ENCODE measurements around the gene MBOAT2.

The MBOAT2 gene

DNA sequence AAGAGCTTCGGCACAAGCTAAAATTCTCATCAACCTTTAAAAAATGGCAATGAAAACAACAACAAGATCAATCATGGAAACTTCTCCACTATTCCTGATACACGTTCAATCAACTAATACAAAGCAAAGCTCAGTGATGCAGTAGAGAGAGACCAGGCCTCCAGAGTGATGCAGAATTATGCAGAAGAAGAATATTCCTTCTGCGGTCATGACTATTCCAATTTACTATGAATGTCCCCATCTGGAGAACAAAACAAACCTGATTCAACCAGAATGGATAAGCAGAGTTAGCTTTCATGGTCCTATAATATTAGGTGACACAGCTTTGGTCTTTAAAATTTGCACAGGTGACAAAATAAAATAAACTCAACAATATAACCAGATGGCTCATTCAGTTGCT, 12.5 kb upstream of the MBOAT2 start:
- no peak for DNase-seq

DNA sequence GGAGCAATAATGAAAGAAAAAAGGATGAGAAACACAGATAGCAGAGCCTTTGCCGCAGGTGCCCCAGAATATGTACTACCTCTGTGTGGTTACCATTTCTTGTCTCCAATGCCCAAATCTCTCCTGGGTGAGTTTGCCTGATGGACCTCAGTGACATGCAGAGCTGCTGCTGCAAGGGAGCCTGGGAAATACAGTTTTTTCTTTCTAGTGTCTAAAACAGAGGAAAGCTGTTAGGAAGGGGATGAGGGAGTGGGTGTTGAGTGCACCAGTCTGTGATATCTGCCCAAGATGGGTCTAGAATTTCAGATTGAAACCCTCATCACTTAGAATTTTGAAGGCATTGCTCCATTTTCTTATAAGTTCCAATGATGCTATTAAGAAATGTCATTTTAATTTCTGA, 9.9 kb upstream of the MBOAT2 start:
- DNase-seq, result no peak

DNA sequence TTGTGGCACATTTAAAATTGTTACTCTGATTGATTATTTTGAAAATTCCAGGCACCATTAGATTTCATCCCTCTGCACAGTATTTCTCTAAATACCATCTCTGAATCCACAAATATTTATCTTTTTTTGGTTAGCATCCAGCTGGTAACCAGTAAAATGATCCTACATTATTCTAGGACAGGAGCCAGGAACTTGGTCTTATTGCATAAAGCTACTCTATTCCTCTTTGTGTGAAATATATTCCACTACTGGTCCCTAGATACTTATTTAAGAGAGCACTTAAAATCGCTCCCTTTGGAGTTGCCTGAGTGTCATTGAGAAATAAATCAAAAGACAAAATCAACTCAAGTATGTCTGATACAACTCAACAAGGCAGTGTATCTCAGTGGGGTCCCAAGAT, 7.4 kb upstream of the MBOAT2 start:
- no peak for DNase-seq

DNA sequence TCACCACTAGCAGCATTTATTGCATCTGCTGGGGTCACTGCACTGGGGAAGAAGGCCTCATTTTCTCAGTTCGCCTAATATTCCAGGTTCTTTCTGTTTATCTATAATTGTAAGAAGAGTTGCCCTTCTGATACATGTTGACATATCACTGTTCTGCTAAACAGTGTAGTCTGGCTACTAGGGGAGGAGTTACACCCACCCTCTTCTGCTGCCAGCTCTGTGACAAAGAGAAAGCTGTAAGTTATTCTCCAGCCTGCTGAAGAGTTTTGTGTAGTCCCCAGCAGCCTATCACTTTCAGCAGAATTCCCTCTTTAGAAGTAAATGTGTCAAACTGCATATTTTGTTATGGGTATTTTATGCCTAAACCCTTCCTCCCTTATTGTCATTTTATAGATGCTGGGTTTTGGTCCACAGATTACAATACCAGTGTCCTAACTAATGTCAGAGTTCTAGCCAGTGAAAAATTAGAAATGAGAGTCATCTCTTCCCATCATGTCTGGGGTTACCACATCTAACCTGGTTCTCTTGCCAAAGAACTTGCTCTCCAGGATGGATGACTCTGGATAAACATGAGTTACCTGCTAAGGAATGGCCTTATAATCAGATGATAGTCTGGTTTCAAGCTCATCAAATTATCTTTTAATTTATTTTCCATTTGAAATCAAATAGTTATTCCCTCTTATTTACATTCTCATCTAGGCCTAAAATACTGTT, 5.6 kb upstream of the MBOAT2 start:
- no peak for DNase-seq

DNA sequence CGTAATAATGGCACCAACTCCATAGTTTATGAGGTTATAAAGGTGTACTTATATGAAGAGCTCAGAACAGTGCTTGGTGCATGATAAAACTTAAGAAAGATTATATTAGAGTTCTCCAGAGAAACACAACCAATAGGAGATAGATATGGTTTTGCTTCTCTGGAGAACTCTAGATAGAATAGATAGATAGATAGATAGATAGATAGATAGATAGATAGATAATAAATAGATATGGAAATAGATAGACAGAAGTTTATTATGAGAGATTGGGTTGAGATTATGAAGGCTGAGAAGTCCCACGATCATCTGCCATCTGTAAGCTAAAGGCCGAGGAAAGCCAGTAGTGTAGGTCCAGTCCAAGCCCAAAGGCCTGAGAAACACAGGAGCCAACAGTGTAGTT, 2.9 kb upstream of the MBOAT2 start:
- DNase-seq, result no peak

DNA sequence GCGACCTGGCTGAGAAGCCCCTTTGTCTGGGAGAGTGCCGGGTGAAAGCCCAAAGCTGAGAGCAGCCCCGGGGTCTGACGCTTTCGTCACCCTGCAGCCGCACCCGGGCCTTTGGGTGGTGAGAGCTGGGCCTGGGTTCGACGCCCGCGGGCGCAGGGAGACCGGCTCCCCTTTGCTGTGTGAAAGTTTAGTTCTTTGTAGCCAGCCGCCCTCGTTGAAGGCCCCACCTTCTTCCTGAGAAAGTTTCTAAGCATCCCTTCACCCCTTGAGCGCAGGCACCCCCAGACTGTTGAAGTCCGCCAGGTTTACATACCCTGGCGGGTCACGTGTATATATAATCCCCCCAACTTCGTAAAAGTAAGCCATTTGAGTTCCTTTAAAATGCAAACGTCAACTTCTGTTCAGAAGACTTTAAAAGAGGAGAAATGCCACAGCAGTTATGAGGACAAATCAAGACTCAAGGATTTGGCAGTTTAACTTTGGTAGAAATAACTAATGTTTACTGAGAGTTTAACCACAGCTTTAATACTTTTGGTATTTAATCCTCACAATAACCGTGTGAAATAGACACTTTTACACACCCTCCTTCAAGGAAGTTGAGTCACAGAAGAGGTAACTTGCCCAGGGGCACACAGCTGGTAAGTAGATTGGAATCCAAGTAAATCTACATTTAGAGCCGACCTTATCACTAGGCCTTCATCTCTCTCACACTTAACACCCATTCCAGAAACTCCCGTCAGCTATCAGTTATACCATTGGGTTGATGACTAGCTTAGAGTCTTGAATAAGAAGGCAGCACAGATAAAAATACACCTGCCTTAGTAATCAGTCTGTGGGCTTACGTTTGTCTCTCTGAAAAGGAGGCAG, 1.1 kb upstream of the MBOAT2 start:
- DNase-seq, result no peak

DNA sequence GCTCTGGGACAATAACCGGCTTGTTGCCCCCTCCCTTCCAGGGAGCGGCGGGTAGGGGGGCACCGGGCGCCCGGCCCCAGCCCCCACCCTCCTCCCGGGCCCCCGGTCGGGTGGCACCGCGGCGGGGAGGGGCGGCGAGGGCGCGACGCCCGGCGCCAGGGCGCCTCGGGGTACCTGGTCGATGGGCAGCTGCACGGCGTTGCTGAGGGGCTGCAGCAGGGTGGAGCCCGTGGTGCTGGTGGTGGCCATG, 193 bp downstream of the MBOAT2 start:
- no peak for DNase-seq

DNA sequence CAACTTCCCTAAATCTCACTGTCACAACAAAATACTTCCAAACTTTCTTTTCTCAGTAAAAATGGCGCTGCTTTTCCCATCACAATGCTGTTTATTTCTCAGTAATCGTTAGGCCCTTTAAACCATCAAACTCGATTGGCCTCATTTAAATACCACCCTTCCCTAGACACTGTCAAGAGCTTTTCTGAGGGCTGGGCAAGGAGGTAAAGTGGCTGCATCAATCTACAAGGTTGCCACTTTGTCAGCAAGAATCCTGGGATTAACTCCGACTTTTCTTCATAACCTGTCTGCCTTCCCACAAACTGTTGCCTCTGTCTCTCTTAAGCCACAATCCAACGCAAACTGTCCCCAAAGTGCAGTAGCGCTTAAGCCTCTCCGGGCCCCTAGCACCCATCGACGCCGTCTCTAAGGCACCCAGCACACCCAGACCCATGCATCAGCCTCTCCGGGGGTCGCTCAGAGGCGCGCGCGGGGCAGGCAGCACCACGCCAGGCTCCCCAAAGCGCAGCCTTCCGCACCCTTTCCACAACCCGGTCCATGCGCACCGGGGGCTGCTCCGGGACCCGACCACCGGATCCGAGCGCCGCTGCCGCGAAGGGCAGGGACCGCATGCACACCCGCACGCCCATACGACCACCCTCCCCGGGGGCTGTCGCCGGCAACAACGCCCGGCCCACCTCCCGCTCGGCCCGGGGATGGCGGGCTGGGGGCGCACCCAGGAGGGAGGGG, 683 bp downstream of the MBOAT2 start:
- no peak for DNase-seq

DNA sequence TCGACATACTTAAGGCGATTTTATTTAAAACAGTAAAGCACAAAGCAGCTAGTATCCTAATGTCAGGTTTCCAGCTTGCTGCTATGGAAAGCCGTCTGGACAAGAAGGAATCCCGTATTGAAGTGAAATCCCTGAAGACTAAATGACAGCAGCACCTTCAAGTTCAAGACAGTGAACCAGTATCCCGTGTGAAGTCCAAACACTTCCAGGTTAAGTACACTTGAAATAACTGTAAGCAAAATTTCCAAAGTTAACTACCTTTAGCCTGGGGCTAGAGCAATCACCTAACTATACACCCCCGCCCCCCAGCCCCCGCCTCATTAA, 1.2 kb downstream of the MBOAT2 start:
- DNase-seq, result no peak

DNA sequence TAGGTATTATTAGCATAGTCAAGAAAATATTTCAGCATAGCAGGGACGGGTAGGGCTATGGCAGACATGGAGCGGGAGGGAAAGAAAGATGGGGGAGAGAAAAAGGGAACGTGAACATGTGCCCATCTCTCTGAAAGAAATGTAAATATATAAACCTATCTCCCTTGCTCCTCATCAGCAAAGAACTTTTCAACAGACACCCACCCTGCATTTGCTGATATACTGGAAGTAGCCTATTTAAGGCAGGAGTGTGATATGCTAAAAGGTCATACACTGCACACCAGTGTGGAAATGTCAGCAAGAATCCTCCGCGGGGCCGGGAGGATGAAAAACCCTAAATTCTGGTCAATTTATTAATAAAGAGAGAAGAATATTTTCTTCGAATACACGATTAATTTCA, 1.7 kb downstream of the MBOAT2 start:
- DNase-seq, result no peak

DNA sequence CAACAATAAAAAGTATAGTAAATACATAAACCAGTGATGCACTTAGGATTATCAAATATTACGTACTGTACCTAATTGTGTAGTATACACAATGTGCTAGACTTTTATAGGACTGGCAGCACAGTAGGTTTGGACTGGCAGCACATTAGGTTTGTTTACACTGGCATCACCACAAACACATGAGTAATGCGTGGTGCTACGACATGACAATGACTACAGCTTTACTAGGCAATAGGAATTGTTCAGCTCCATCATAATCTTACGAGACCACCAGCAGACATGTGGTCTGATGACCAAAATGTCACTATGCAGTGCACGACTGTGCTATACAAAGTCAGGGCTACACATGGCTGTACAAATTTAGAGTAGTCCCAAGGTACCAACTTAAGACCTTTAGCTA, 2.3 kb downstream of the MBOAT2 start:
- DNase-seq, result no peak

DNA sequence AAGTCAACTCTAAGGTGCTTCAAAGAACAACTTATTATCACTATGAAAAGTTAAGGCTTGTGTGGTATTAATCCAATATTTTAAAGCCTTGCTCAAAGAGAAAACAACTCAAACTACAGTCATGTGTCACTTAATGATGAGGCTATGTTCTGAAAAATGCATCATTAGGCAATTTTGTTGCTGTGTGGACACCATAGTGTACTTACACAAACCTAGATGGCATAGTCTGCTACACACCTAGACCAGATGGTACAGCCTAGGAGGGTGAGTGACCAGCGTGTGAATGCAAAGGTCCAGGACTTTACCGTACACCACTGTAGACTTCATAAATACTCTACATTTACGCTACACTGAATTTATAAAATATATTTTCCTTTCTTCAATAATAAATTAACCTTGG, 3.0 kb downstream of the MBOAT2 start:
- DNase-seq, result no peak

DNA sequence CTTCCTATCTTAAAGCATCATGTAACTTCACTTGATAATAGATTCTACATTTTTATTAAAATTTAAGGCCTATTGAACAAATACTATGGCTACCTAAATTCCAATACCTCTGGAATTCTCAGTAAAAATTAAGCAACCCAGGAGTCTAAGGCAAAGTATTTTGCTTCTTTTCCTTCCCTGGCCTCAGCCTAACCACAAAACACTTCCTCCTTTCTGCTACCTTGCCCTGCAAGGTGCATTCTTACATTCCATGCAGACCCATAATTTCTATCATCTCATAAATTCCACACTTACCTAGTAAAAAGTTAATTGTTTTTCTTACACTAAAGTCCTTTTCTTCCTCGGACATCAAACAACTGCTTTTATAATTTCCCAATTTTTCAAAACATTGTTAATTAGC, 3.7 kb downstream of the MBOAT2 start:
- DNase-seq, result no peak

DNA sequence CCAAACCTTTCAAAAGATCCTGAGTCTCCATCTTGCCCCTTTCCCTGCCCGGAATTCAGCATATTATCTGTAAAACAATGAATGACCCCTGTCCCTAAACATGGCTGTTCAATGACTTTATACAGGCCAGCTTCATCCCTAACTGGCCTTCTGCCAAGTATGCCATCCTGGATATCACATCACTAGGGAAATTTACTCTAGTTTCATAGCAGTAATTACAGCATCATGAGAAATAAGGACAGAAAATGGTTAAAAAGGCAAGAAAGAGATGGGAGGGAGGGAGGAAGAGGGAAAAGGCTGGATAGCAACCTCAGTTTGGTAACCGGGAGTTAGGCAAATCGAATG, 4.4 kb downstream of the MBOAT2 start:
- no peak for DNase-seq

DNA sequence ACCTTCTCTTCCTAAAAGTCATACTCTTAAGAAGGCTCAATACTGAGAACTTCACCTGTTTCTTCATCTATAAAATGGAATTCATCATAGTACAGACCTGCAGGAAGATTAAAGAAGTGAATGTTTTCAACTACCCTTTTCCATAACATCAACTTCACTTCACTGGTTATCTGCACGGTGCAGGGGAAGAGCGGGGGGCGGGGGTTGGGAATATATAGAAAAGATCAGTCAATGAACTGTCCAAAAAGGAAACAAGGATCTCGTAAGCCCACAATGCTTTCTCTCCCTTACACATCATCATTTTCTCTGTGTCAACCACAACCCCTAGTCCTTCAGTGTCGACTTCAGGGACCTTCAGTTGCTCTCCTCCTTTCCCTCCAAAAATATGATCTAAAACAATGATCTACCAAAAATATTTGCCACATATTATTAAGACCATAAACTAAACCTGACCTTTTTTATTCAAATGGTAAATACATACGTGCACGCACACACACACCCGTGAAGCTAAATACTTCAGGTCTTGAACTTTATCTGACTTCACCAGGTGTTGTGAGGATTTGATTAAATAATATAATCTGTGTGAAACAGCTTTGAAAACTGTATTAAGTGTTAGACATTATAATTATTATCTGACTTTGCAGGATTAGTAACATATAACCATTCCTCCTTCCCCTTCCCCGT, 4.9 kb downstream of the MBOAT2 start:
- no peak for DNase-seq

DNA sequence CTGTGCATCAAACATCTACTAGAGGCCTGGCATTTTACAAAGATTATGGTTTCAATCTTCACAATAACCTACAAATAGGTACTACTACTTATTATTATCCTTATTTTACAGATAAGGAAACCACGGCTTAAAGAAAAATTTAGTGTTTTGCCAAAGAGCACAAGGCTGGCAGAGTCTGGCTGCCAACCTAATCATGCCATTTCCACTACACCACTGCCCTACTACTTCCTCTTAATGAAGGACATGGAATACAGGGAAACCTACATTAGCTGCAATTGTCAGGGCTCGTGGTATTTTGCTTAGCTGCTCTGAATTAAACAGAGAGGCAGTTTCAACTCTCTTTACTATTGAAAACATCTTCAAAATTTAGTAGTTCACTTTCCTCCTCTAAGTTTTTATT, 5.9 kb downstream of the MBOAT2 start:
- DNase-seq, result no peak

DNA sequence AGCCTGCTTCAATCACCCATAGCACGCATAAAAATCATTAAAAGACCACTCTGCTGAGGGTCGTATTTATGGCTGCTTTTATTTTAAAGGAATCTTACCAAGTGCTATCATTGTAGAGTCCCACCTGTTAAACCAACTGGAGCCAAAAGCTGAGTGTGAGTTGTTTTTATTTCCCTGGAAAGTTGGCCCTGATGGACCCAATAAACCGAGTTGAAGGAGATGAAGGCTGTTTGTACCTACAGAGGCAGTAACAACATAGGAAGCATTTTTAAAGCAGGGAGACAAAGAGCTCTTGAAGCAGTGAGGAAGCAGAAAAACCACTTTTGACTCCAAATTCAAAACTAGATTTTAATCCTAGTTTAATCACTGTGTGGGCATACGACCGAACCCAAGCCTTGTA, 6.4 kb downstream of the MBOAT2 start:
- DNase-seq, result no peak

DNA sequence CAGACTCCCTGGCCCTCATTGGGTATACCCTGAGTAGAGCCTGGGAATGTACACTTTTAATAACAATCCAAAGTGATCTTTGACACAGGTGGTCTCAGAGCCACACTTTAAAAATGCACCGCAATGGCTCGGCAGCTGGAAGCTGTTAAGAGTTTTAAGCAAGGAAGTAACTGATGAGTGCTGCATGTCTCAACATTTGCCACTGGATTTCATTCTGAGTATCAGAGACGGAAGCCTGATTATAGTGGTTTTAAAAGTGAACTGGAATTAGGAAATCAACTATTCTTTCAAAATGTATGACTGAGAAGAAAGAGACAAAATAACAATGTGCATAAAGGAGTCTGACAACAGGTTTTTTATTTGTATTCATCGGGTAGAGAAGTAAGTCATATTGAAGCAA, 7.5 kb downstream of the MBOAT2 start:
- no peak for DNase-seq

DNA sequence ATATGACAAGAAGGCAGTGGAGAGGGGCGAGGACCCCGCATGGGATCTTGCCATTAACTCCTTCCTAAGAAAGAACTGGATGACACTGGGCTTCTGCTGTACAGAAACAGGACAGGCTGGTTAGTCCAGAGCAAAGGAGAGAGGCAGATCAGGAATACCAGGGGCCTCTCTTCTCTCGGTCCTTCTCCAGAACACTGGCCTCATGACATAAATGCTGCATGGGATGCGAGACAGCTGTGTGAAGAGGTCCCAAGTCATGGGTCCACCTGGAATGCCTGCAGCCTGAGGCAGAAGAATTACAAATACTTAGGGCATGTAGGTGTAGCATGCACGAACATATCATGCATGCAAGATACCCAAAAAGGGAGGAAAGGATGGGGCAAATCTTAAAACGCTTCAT, 9.1 kb downstream of the MBOAT2 start:
- DNase-seq, result no peak

DNA sequence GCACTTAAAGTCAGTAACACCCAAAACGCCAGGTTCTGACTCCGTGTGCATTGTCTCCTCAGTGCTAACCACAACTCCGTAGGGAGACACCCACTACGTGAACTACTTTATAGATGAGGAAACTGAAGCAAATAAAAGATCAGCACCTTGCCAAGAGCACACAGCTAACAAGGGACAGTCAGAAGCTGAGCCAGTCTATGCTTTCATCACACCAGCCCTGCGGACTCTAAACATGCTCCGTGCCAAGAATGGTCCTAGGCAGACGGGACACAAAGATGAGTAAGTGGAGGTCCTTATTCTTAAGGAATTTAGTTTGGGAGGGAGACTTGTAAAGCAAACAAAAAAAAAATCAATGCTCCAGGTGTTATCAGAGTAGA, 9.6 kb downstream of the MBOAT2 start:
- DNase-seq, result no peak

DNA sequence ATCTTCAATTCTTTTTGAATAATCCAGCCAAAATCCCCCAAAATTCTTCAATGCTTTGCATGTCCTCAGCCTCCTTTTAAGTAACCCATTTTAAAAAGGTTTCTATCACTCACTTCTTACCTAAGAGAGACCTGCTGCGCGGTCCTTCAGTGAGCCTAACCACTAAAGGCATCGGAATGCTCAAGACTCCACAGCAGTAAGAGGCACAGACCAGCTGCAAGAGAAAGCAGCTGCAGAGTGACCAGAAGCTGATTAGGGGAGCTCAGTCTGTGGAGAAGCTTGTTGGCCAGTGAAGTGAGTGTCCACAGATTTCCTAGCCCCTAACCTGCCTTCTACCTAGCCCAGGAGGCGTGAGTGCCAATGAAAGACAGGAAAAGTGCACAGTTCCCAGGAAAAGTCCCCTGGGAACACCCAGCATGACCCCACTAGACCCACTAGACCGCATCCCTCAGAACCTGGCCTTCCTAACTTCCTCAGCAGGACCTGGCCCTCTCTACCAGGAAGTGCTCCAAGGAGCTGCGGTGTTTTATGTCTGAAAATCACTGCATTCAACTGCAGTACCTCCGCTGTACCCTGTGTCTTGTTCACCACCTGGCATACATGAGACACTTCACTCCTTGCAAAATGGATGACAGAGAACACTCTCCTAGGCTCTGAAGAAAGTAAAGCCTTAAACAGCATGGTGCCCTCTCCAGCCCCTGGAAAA, 10.1 kb downstream of the MBOAT2 start:
- DNase-seq, result no peak

DNA sequence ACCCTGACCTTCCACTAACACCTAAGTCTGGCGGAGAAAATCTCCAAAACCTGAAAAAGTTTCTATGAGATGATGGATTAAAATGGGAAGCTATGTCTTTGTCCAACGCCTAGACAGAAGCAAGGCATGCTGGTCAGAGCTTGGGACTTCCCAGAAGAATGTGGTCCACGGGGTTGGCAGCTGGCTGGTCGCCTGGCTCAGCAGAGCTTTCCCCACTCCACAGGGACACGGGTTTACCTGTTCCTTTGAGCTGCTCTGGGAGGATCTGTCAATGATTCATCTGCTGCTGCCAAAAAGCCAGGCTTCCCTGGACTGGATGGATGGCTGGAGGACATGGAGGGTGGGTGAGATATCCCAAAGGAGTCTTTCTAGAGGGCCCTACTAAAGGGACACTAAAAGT, 10.8 kb downstream of the MBOAT2 start:
- DNase-seq, result no peak

DNA sequence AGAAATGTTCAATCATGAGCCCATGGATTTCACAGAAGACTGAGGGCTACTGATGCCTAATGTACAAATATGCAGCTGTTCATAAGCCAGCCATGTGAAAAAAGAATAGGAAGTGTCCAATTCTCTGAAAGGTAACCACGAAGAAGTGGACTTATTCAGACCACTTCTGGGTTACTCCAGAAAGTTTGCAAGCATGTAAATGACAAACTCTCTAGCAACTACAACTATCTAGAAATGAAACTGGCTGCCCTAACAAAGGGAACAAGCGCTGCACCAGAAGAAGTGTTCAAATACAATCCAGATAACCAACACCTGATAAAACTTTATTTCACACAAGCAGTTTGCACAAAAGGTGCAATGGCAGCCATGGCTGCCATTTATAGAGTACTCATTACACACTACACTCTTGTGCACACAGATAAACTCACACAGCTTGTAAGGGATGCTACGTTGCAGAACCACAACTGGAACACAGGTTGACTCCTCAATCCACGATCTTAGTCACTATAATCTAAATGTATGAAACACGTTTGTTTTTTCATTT, 13.9 kb downstream of the MBOAT2 start:
- no peak for DNase-seq

Data from activated effector memory CD4-positive, alpha-beta T cell treated with Interleukin-2 at 50 U/mL for 16 hours (primary cell).